Breast epithelium (tissue), 4 donors: Measurements from ENCODE around the gene PLXNA2. TPM values are rescaled to one million over a fixed set of nuclear protein-coding genes. Genes with fewer than 3 reads are reported as not detected.

Source experiments
- DNase-seq, 2 donors: peaks; one replicate each; pipeline ENCODE4 v3.0.0-alpha.2; 2019; ENCODE audit warnings: low spot score in 2 of 2
- H3K27ac ChIP-seq, 2 donors: fragments of 200-600 bp; sonication (generic) in 1 of 2; one replicate each; pipeline ENCODE4 v1.5.1; 2016 to 2019; ENCODE audit warnings: mild to moderate bottlenecking in 1 of 2
- H3K27me3 ChIP-seq, 2 donors: fragments of 200-600 bp; sonication (generic) in 1 of 2; one replicate each; pipeline versions ENCODE4 v1.5.1 to v1.6.0; 2017 to 2019; ENCODE audit warnings: control low read depth in 1 of 2, mild to moderate bottlenecking in 1 of 2
- H3K36me3 ChIP-seq: fragments of 200-600 bp; one replicate; pipeline ENCODE4 v1.5.1; 2019
- H3K4me1 ChIP-seq, 2 donors: fragments of 200-600 bp; sonication (generic); one replicate each; pipeline ENCODE4 v1.5.1; 2016 to 2019; ENCODE audit warnings: control low read depth in 1 of 2
- H3K4me3 ChIP-seq, 3 donors: fragments of 200-600 bp; sonication (generic); 1 replicate in 2 of 3; 2 replicates in 1 of 3; pipeline ENCODE4 v1.5.1; 2016 to 2019; ENCODE audit warnings: mild to moderate bottlenecking in 3 of 3, moderate library complexity in 2 of 3
- H3K9me3 ChIP-seq, 2 donors: fragments of 200-600 bp; sonication (generic) in 1 of 2; one replicate each; pipeline ENCODE4 v1.5.1; 2016 to 2019; ENCODE audit warnings: control low read depth in 1 of 2
- CTCF ChIP-seq, 3 donors: fragments of 450-650 bp; IDR thresholded peaks; one replicate each; pipeline ENCODE4 v1.5.1; 2016 to 2017; ENCODE audit warnings: antibody characterized with exemption in 3 of 3, mild to moderate bottlenecking in 3 of 3, moderate library complexity in 3 of 3
- POLR2A ChIP-seq: fragments of 450-650 bp; IDR thresholded peaks from one replicate; pipeline ENCODE4 v1.6.1; 2016; ENCODE audit warnings: antibody characterized with exemption, mild to moderate bottlenecking, moderate library complexity
- POLR2AphosphoS5 ChIP-seq, 3 donors: sonication (generic); formaldehyde crosslinking; IDR thresholded peaks; one replicate each; pipeline ENCODE4 v1.6.1; 2017; ENCODE audit warnings: antibody characterized with exemption in 3 of 3
- intact Hi-C: fragments of 100-400 bp; cut with DNase I; formaldehyde crosslinking; loops from one replicate; pipeline ENCODE4 v1.15.1; 2023; ENCODE audit warnings: low total_unique reads
- total RNA-seq, 3 donors: library from RNA; depleted of rRNA; stranded (reverse); fragments of >200 nt; gene quantifications; one replicate each; pipeline ENCODE4 v1.1.0, GENCODE V29; 2016

The PLXNA2 gene
- total RNA-seq, 3 donors from 2014 or later: 11.3 to 18.2 (median 11.5) TPM

- TF ChIP-seq POLR2A: no peak
- TF ChIP-seq POLR2AphosphoS5 (IDR thresholded peaks at IDR 0.05): no peak
- no peak for TF ChIP-seq CTCF (IDR thresholded peaks at IDR 0.05)
- intact Hi-C loops: no loop called here
- H3K27me3 ChIP-seq: no peaks in the 10 kb centered on the region
- no peaks in the 10 kb centered on the region for H3K9me3 ChIP-seq
- DNase-seq: no peak
- H3K27ac ChIP-seq: no peak overlapping the region
- no peaks in the 10 kb centered on the region for H3K36me3 ChIP-seq
- H3K4me1 ChIP-seq: no peaks in the 10 kb centered on the region
- no peak overlapping the region for H3K4me3 ChIP-seq
Measured at GRCh38 chr1:208189183-208189582, 55.0 kb downstream of the PLXNA2 start.

GRCh38 chr1:208188607-208189006 is 55.6 kb downstream of the PLXNA2 start:
- Histone ChIP-seq H3K4me1 (no peaks in the 10 kb centered on the region), H3K27me3 (no peaks in the 10 kb centered on the region), H3K27ac (no peak overlapping the region), H3K36me3 (no peaks in the 10 kb centered on the region), H3K9me3 (no peaks in the 10 kb centered on the region), H3K4me3 (no peak overlapping the region)
- intact Hi-C loops: no loop called here
- no peak for TF ChIP-seq POLR2A
- TF ChIP-seq POLR2AphosphoS5 (IDR thresholded peaks at IDR 0.05): no peak
- no peak for TF ChIP-seq CTCF (IDR thresholded peaks at IDR 0.05)
- no peak for DNase-seq

- Histone ChIP-seq H3K27me3 (no peaks in the 10 kb centered on the region), H3K4me3 (no peak overlapping the region), H3K36me3 (no peaks in the 10 kb centered on the region), H3K9me3 (no peaks in the 10 kb centered on the region), H3K27ac (no peak overlapping the region), H3K4me1 (no peaks in the 10 kb centered on the region)
- DNase-seq: no peak
- intact Hi-C loops: no loop called here
- TF ChIP-seq POLR2AphosphoS5 (IDR thresholded peaks at IDR 0.05) (no peak), CTCF (IDR thresholded peaks at IDR 0.05) (no peak), POLR2A (no peak)
Measured at GRCh38 chr1:208187499-208188041, 56.6 kb downstream of the PLXNA2 start.

- no peak overlapping the region for H3K27ac ChIP-seq
- no peaks in the 10 kb centered on the region for H3K27me3 ChIP-seq
- TF ChIP-seq POLR2AphosphoS5 (IDR thresholded peaks at IDR 0.05) (no peak), CTCF (IDR thresholded peaks at IDR 0.05) (no peak), POLR2A (no peak)
- H3K36me3 ChIP-seq: no peaks in the 10 kb centered on the region
- no peaks in the 10 kb centered on the region for H3K4me1 ChIP-seq
- no peak overlapping the region for H3K4me3 ChIP-seq
- DNase-seq: no peak
- intact Hi-C loops: loop anchor here (1.0 kb wide), 1 partner anchor 49 kb away; no protein-coding TSS in a partner anchor
- H3K9me3 ChIP-seq: no peaks in the 10 kb centered on the region
Measured at GRCh38 chr1:208185801-208186231, 58.4 kb downstream of the PLXNA2 start.

- Histone ChIP-seq H3K27me3 (no peaks in the 10 kb centered on the region), H3K4me1 (no peaks in the 10 kb centered on the region), H3K36me3 (no peaks in the 10 kb centered on the region), H3K9me3 (no peaks in the 10 kb centered on the region), H3K4me3 (no peak overlapping the region), H3K27ac (no peak overlapping the region)
- TF ChIP-seq POLR2AphosphoS5 (IDR thresholded peaks at IDR 0.05) (no peak), POLR2A (no peak), CTCF (IDR thresholded peaks at IDR 0.05) (no peak)
- intact Hi-C loops: loop anchor here (1.0 kb wide), 1 partner anchor 48 kb away; no protein-coding TSS in a partner anchor
- no peak for DNase-seq
Measured at GRCh38 chr1:208184966-208185654, 59.1 kb downstream of the PLXNA2 start.
